ENCODE data around the gene FGFR3.

FGFR3 gene

DNA sequence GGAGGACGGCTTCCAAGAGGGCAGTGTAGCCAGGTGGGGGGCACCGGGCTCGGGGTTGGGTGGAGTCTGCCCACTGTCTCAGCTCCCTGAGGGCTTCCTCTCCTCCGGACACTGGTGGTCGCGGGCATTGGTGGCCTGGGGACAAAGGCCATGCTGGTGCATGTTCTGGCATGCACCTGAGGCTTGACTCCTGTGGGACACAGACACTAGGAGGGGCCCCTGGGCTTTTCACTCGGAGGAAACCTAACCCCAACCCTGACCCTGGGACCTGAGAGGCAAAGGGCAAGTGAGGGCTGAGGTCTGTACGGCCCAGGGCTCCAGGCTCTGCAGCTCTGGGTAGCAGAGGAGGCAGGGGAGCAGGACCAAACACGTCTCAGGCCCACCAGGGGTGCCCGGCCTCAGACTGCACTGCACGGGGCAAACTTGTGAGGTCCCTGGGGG, 22.3 kb upstream of the FGFR3 start:
- DNase-seq = no peak

DNA sequence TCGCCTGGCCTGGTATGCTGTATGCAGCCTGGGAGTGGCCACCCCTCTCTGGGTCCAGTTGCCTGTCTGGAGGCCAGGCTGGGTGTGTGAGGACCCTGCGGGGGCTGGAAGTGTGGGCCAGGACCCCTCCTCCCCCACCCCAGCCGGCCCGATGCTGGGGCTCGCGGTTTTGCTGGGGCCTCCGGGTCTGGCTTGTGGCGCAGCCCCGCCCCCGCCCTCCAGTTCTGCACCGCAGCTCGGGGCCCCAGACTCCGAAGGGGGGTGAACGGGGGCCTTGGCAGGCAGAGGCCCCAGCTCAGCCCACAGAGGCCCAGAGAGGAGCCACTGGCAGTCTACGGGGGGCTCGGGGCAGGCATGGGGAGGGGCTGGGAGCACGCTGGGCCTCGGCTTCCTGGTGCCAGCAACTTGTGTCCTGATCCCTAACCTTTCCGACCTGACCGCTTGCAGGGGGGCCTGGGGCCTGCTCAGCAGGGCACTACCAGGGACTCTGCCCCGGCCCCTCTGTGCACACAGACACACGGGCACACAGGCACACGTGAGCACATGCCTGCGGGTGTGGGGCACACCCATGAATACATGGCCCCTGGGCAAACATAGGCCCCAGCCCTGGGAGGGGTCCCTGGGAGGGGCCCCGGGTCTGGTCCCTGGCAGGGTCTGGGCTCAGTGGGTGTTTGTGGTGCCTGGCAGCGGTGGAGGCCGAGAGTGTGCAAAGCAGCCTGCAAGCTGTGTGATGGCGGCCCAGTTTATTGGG, 21.4 kb upstream of the FGFR3 start:
- no peak for DNase-seq

DNA sequence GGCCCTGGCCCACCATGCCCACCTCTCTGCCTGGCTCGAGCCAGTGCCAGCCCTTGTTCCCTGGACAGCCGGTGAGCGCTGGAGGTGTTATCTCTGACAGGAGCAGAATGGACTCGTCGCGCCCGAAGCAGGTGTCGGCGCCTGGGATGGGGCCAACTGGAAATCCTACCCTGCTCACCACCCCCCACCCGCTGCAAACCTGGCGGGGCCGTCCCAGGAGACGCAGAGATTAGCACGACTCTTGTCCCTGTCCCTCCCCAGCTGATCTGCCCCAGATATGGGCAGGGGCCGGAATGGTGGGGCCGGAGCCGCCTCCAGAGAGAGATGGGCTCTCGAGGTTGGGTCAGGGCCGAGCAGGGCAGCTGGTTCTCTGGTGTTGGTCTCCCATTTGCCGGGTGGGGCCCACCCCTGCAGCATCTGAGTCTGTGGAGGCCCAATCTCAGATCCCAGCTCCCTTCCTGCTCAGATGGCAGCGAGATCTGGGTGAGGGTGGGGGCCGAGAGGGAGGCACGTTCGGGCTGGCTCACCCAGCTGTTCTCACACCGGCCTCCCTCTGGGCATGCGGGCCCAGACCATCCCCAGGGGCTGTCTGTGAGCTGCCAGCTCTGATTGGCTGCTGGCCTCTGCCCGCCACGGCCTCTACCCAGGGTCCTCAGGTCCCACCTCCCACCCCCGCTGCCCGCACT, 20.1 kb upstream of the FGFR3 start:
- DNase-seq = peak; percentile 82

DNA sequence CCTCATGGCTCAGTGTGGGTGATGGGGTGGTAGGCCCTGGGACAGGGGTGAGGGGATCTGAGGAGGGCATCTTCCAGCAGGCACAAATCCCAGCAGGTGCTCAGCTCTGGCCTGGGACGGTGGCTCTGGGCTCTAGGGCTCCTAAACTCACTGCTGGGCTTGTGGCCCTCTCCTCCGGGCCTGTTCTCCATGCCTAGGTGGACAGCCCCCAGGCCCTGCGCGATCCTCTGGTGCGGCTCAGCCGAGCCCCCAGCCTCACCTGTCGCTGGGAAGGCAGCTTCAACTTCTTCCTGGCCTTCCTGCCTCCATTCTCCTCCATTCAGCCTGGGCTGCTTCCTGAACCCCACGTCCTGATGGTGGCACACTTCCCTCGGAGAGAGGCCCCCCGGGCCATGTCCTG, 19.3 kb upstream of the FGFR3 start:
- DNase-seq = no peak

DNA sequence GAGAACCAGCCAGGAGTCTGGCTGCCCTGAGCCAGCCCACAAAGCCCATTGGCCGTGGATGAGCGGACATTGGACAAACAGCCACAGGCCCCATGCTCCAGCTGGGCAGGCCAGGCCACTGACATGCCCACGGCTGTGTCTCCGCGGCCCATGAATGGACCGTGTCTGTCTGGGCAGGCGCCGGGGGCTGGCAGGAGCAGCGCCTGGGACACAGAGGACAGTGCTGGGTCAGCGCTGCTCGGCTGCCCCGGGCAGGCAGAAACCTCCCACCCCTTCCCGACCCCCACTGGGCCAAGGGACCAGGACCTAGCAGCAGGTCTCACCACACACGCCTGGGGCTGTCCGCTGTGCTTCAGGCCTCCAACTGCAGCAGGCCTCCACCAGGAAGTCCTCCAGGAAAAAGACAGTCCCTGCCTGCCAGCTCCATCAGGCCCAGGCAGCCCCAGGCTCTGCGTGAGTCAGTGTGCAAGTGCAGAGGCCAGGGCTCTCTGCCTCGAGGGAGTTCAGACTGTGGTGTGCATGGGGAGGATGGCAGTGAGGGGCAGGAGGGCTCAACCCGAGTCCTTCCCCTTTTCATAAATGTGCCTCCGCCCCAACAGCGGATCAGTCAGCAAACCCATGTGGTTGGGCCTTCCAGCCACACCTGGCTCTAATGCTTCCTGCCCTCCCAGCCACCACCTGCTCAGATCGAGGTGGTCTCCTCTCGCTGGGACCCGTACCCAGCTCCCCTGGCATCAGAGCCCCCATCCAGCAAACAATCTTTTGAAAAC, 17.2 kb upstream of the FGFR3 start:
- no peak for DNase-seq

DNA sequence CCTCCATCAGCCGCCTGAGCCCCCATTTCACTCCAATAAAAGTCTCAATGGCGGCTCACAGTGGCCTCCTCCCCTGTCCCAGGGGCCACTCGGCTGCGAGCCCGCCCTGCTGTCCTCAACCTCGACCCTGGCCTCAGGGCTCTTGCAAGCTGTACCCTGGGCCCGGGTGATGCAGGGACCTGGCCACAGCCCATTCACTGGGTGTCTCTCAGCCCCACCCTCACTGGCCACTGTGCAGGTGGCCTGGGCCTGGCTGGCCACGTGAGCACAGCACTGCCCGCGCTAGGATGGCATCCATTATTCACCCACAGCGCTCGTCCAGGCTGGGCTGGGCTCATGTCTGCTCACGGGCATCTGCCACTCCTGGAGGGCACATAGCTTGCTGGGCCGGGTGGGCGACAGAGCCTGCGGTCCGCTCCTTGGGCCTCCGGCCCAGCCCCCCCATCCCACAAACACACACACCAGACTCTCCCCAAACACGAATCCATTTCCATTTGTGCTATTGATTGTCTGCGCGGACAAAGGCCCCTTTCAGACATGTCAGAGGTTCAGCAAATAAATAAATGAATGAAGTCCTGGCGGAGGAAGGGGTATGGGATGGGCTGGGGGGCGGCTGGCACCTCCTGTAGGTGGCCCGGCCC, 16.5 kb upstream of the FGFR3 start:
- DNase-seq = no peak

DNA sequence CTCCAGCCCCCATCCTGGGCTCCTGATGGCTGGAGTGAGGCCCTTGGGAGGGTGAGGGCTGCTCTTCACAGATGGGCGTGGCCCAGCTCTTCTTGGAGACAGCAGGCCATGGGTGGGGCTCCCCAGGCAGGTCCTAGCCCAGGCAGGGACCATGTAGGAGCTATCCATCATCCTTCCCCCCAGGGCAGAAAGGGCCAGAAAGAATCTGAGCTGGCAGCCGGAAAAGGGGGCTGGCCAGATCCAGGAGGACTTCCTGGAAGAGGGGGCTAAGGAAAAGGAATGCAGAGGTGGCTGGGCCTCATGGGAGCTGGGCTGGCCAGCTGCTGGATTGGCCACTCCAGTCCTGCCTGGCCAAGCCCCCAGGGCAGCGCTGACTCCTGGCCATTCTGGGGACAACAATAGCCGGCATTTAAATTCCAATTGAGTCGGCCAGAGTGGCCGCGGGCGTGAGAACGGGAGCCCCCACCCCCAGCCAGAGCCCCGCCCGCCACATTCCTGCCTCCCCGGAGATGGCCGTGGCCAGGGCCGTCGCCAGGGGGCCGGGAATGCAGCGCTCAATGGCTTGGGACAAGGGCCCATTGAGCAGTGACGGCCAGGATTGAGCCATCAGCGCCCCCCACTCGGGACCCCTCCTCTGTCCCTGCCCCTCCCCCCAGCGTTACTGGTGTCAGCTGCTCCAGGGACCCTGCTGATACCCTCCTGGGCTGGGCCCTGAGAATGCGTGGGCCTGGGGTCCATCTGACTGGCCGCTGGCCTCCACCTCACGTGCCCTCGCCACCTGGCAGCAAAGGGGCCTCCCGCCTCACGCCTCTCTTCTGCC, 15.1 kb upstream of the FGFR3 start:
- no peak for DNase-seq

DNA sequence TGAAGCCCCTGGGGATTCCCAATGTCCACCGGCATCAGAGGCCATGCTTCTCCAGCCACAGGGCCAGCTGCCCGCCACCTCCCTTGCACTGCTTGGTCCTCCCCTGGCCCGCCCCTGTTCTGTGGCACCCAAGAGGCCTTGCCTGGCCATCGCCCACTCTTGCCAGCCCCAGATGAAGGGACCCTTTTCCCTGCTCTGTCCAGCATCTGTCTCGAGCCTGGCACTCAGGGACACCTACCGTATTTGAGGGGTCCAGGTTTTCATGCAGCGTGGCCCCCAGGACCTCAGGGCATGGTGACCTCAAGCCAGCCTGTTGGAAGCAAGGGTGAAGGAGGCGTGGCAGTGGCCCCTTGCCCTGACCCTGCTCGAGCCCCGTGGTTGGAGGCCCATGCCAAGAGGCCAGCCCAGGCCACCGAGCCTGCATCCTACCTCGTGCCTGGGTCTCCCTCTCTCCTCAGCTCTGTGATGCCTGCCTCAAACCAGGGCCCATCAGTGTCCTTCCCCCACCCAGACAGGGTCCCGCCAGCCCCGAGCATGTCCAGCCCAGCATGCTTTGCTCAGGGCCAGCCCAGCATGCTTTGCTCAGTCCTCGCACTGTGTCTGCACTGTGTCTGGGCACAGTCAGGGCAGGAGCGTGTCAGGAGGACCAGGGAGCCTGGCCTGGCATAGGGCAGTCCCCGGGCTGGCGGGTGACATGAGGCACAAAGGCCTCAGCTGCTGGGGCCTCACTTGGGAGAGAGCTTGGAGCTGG, 14.3 kb upstream of the FGFR3 start:
- peak; percentile 31 for DNase-seq

DNA sequence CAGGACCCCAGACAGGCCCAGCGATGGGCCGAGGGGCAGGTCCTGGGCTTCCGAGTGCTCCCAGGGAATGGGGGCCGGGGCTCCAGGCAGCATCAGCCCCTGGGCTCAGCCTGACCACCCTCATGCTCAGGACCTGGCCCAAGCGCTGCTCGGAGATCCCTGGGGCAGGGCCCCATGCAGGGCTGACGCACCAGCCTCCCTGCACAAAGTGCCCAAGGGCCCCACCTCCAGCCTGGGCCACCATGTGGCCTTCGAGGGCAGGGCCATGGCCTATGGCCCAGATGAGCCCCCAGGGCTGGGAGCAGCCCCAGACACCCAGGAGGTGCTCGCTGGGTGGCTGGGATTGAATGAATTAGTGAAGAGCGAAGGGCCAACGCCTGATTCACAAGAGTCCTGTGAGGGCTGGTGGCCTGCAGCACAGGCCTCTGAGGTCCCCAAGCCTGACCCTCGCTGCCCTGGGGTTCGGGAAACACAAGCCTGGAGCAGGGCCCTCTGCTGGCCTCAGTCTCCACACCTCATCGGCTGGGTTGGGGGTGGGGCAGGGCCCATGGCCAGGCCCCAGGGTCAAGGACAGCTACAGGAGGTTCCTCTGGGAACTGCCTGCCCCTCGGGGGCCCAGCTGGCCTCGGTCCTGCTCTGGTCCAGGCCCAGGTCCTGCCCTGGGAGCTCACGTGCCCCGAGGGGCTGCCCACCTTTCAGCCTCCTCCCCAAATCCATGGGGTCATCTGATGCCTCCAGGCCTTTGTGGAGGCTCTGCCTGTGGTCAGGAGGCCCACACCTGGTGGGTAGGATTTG, 13.3 kb upstream of the FGFR3 start:
- no peak for DNase-seq

DNA sequence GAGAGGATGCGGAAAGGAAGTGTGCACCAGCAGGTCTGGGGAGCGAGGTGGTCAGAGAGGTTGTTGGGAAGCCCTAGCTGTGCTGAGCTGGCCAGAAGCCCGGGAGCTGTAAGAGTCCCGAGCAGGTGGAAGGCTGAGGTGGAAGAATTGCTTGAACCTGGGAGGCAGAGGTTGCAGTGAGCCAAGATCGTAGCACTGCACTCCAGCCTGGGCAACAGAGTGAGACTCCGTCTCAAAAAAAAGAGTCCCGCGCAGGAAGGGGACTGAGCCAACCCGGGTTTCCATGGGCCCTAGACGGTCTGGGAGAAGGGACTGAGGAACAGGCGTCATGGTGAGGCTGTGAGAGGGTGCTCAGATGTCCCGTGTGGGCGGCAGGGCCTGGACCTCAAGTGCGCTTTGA, 12.7 kb upstream of the FGFR3 start:
- DNase-seq = no peak

DNA sequence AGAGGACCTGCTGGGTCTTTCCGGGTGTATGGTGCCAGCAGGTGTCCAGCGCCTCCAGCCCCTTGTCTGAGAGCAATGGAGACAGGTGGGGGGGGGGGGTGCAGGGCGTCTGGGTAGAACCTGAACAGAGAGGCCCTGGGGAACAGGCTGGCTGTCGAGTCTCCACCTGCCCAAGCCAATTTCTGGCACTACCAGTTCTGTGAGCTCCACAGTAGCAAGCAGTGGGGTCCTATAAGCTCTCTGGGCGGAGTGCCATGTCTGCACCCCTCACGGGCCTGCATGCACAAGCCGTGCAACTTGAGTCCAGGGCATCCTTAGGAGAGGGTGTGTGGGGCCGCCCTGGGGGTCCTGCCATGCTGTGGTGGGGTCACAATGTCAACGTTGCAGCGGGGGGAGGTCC, 10.1 kb upstream of the FGFR3 start:
- DNase-seq = peak; percentile 40

DNA sequence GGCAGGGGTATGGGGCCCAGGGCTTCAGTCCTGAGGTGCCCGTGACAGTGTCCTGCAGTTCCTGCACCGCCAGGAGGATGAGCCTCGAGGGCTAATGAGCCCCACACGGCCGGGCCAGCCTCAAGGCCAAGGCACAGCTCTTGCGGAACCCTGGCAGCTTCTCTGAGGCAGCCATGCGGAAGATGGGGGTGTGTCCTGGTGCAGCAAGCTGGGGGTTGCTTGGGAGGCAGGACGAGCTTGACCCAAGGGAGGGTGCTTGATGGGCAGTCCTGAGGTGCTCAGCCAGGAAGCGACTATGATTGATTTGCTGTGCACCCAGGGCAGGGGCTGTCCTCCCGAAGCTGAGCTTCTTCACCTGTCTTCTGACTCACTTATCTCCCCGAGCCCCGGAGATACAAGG, 9.1 kb upstream of the FGFR3 start:
- DNase-seq = no peak

DNA sequence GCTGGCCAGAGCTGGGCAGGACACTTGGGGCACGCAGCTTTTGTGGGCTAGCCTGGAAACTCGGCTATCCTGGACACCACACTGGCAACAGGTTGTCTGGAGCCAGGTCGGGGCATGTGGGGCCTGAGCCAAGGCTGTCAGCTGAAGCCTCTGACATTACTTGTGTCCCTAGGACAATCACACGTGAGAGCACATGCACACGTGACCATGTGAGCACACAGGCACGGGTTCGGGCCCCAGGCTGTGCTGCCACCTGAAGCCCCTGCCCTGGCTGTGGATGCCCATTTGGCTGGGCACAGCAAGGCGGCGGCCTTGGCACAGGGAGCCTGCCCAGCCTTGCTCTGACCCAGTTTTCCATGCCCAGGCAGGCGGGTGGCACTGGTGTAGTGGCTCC, 8.7 kb upstream of the FGFR3 start:
- DNase-seq = no peak

DNA sequence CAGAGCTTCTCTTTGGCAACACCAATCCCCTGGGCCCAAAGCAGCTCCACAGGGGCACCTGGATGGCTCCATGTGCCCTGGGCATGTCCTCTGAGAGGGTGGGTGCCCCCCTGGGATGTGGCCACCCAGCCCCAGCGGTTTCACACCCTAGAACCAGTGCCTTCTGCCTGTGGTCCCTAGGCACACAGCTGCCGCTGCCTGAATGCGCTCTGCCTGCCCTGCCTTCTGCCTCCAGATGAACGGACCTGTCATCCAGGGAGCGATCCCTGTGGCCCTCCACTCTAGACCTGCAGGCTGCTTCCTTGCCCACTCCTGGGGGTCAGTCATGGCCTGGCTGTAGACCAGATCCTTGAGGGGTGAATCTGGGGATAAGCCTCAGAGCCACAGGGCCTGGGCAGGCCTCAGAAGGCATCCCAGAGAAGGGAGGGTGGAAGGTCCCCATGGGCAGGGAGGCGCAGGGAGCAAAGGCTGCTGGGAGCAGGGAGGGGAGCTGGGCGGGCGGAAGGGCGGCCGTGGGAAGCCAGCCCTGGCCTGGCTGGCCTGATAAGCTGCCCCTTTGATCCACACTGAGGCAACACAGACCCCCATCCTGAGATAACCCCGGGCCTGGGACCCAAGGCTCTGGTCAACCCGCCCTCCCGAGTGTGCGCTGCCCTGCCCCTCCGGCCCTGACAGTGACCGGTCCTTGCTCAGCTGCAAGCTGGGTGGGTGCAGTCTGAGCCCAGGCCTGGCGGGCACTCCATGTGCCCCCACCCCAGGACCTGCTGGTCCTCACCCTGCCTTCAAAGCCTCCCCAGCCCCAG, 8.1 kb upstream of the FGFR3 start:
- DNase-seq = no peak

DNA sequence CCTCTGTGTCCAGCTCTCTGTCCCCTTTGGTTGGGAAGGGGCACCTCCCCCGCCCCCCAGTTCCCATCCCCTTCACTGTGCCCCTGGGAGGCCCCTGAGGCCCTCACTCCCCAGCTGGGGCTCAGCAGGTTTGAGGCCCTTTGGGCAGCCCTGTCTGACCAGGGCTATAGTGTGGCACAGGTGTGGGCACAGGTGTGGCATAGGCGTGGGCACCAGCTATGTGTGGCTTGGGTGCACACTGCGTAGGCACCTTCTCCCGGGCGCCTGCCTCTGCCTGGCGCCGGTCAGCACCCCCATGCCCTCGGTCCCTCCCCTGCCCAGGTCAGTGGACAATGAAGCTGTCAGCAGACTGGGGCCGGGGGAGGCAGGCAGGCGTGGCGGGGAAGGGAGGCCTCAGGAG, 7.5 kb upstream of the FGFR3 start:
- DNase-seq = no peak

DNA sequence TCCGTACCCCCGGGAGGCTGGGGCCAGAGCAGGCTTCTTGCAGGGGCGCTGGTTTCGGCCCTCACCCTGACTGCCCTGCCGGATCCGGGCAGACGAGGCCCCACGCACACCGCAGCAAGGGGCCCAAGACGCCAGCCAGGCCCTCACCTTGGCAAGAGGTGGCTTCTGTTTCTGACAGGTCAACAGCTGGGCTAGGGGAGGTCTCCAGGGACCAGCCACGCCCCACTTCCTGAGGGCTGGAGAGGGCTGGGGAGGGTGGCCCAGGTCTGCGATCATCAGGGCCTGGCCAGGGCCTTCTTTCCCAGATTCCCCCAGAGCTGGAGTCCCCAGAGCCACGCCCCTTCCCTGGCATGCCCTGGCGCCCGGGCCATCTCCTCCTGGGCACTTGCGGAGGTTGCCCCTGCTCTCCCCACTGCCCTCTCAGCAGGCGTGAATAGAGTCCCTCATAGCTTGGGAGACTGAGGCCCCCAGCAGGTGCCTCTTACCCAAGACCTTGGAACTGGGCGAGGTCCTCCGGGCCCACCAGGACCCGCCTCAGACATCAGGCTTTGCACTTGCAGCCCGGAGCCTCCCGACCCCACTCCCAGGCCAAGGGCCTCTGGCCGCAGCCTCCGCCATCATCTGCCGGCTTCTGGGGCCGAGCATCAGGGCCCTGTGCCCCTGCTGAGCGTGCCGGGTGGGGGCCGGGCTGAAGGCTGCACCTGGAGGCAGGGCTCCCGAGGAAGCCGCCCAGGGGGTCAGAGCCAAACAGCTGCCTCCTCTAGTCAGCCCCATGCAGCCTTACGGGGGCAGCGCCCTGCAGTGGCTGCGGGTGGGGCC, 6.3 kb upstream of the FGFR3 start:
- no peak for DNase-seq

DNA sequence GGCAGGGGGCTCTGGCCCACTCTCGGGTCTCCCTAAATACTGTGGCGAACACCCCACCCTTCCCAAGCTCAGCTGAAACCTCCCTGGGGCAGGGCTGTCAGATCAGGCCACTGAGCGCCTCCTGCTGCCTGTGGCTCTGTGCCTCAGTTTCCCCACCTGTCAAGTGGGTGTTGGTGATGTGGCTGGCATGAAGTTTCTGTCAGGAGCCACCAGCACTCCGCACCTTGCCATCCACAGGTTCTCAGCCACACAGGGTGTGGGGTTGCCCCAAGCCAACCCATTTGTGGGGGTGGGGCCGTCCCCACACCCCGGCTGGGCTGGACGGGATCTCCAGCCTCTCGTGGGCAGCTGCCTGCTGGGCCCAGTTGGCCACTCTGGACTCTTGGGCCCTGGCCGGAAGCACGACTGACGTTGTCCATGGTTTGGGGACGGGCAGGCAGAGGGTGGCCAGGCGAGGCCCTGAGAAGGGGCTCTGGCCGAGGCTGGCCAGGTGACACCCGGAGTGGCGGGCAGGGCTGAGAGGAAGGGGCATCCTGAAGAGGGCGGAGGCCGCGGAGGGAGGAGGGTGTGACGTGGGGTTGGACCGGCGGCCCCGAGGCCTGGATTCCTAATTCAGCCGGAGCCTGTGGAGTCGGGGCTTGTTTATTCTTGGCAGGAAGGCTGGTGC, 5.5 kb upstream of the FGFR3 start:
- DNase-seq = no peak

DNA sequence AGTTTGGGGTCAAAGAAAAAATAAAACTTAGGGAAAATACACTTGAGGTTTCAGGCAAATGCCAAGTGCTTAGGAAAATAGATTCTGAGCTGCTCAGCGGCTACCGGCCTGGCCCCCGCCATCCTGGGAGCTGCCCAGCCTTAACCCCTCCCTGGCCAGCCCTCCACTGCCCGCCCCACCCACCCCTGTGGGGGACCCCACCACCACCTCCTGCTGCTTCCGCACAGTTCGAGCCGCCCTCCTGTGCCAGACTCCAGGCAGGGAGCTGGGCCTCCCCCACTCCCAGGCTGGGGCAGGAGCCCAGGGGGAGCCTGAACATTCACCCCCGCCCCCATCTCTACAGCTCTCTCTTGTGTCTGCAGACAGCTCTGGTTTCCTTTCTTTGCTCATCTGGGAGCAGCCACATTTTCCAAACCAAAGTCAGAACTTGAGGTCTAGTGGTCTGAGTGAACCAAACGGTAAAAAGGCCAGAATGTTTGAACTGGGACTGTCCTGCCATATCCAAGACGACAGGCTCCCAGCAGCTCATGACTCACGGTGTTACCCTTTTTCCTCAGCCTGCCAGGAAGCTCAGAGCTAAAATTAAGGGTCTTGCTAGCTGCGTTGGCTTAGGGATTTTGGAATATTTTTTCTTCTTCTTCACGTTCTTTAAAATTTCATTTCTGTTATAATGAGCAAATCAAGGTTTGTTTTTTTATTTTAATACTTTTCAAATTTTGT, 4.7 kb upstream of the FGFR3 start:
- no peak for DNase-seq

Data from NCI-H2171 (cell line).